HG03135 (cell line): Measurements from ENCODE around the gene PRDX5.

Experiments used
- ATAC-seq: cut with Tn5 transposase; IDR thresholded peaks from one replicate; pipeline ENCODE4 v1.9.1; 2021; ENCODE audit warnings: mild to moderate bottlenecking, moderate library complexity; ENCODE audit not compliant: unreplicated experiment

Gene PRDX5

GRCh38 chr11:64343767-64344559 lies 26.0 kb downstream of the PRDX5 start:
- ATAC-seq = no peak

GRCh38 chr11:64344787-64345186 lies 26.9 kb downstream of the PRDX5 start:
- no peak for ATAC-seq

- no peak for ATAC-seq
These were observed 29.4 kb downstream of the PRDX5 start for GRCh38 chr11:64347193-64347867.

GRCh38 chr11:64348383-64349024 lies 30.6 kb downstream of the PRDX5 start:
- no peak for ATAC-seq

- no peak for ATAC-seq
These were observed 31.1 kb downstream of the PRDX5 start for GRCh38 chr11:64349025-64349387.

GRCh38 chr11:64349404-64349803 lies 31.5 kb downstream of the PRDX5 start:
- ATAC-seq = no peak

- no peak for ATAC-seq
These were observed 33.3 kb downstream of the PRDX5 start for GRCh38 chr11:64351136-64351631.

GRCh38 chr11:64352099-64352994 lies 34.4 kb downstream of the PRDX5 start:
- ATAC-seq = no peak

- ATAC-seq = no peak
These were observed 35.2 kb downstream of the PRDX5 start for GRCh38 chr11:64352995-64353714.

GRCh38 chr11:64353715-64354506 lies 36.0 kb downstream of the PRDX5 start:
- no peak for ATAC-seq

GRCh38 chr11:64355078-64355940 lies 37.4 kb downstream of the PRDX5 start:
- ATAC-seq = no peak

GRCh38 chr11:64356498-64357411 lies 38.8 kb downstream of the PRDX5 start:
- ATAC-seq = no peak

GRCh38 chr11:64357446-64357845 lies 39.5 kb downstream of the PRDX5 start:
- no peak for ATAC-seq

GRCh38 chr11:64357904-64358535 lies 40.1 kb downstream of the PRDX5 start:
- ATAC-seq = no peak

GRCh38 chr11:64358536-64358906 lies 40.6 kb downstream of the PRDX5 start:
- ATAC-seq = no peak

GRCh38 chr11:64358907-64359711 lies 41.2 kb downstream of the PRDX5 start, which contains the start of gene RPS6KA4:
Gene RPS6KA4 (plus strand): TSS chr11:64359162. CDS start chr11:64359236, 74 bp downstream.
- peak; percentile 53 for ATAC-seq
